T follicular helper cell (primary cell): ENCODE measurements around the gene FBXL20.
"Not testable (repeated sequence)": the region's sequence is repeated elsewhere in the genome, so short reads cannot be mapped to it uniquely, and the experiment has no call there.

Experiments
- DNase-seq: peaks from one replicate; pipeline ENCODE4 v3.0.0-alpha.2; 2020; ENCODE audit warnings: low read depth

FBXL20 gene

DNA sequence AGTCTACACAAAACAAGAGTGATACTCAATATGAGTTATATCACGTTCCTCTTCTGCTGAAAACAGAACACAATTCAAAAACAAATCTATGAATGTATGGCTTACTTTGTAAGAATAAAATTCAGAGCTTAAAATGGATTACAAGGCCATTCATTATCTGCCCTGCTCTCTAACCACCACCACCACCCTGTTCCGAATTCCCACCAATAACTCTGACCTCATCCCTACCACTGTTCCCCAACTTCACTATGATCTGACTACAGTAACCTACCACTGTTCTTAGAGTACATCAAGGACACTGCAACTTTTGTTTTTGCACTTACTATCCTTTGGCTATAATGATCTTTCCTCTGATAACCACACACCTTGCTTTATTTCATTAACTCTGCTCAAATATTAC, 21.3 kb downstream of the FBXL20 start:
- DNase-seq, result no peak

DNA sequence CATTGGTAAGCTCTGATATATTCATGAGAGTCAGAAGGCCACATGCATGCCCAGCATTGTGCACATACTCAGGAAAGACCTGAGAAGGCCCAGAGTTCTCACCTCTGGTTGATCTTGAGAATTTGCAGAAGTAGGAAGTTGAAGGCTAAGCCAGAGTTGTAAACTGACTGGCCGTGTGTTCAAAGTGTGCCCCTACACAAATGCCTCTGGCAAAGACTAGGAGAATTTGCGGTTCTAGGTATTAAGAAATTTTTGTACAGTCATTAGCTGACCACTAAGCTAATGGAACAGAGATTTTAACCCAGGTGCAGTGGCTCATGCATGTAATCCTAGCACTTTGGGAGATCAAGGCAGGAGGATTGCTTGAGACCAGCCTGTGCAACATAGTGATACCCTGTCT, 25.0 kb downstream of the FBXL20 start:
- no peak for DNase-seq

DNA sequence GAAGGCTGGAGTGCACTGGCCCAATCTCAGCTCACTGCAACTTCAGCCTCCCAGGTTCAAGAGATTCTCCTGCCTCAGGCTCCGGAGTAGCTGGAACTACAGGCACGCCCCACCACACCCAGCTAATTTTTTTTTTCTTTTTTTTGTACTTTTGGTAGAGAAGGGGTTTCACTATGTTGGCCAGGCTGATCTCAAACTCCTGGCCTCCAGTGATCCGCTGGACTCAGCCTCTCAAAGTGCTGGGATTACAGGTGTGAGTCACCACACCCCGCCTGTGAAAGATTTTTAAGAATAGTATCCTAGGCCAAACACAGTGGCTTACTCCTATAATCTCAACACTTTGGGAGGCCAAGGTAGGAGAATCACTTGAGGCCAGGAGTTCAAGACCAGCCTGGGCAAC, 33.6 kb downstream of the FBXL20 start:
- DNase-seq, result not testable (repeated sequence)

DNA sequence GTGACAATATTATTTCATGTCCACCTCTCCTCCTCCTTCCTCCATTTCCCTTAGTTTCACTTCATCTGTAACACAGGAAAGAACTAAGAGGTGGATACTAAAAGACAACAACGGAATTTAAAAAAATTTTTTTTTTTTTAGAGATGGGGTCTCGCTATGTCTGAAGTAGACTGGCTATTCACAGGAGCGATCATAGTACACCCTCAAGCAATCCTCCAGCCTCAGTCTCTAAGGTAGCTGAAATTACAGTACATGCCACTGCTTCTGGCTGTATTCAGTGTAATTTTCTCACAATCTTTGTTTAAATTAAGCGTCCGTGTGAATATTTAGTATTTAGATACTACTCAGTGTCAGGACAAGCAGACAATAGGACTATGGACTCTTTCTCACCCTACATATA, 35.6 kb downstream of the FBXL20 start:
- DNase-seq, result no peak

DNA sequence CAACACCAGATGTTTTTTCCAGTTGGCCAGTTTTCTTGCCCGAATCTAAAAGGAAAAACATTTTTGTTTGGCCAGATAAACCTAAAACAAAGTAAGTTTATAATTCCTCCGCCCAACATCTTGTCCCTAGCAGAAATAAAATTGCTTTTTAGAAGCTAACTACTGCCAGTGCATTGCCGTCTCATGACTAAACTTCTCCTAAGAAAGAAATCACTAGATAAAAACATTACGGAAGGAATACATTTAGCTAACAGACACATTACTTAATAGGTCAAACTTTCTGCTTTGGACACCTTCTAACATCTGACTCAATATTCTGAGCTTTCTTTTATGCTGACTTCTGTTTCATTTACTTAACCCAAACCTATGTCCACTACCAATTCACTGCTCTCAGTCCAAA, 36.2 kb downstream of the FBXL20 start:
- DNase-seq, result no peak

DNA sequence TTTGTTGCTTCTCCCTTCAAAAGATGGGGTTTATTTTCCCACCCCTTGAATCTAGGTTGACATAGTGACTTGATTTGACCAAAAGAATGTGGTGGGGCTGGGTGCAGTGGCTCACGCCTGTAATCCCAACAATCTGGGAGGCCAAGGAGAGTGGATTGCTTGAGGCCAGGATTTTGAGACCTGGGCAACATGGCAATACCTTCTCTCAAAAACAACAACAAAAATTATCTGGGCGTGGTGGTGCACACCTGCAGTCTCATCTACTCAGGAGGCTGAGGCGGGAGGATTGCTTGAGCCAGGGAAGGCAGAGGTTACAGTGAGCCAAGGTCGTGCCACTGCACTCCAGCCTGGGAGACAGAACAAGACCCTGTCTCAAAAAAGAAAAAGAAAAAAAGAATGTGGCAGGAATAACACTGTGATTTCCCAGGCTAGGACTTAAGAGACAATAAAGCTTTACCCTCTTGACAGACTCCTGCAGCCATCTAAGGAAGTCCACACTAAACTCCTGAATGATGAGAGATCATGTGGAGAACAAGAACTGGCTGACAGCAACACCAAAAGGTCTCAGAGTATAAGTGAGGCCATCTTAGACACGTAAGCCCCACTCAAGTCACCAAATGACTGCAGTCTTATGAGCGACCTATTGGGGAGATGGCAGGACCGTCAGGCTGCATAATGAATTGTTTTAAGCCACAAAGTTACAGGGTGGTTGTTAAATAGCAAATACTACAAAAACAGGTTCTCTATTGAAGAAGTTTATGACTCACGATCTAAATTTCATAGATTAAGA, 37.0 kb downstream of the FBXL20 start:
- no peak for DNase-seq

DNA sequence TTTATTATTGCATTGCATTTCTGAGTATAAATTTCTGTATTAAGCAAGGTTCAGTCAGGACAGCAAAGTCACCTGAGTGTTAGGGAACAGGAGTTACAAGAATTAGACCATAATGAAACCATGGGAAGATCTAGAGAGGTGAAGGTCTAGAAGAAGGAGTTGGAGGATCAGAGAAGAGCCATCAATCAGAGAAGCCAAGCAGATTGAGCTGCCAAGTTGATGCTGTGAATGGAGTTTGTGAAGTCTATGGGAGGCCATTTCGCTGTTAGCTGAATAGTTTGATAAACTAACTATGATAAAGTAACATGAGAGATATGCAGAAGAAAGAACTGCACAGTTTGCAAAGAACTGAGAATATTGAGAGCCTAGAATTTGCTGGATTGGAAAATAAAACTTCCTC, 40.4 kb downstream of the FBXL20 start:
- no peak for DNase-seq

DNA sequence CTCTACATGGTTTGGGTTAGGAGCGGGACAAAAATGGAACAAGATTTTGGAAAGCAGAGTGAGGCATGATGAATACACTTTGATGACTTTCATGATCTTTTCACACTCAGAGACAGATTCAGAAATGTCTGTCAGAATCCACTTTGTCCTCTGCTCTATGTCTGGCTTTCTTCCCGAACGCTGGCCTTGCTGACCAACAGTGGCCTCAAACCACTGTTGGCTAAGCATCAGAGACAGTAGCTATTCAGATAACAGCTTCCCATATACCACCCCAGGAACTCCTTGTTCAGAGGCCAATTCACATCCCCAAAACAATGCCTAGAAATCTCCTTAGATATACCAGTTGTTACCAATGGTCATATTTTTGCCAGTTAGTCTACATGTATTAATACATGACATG, 40.9 kb downstream of the FBXL20 start:
- no peak for DNase-seq

DNA sequence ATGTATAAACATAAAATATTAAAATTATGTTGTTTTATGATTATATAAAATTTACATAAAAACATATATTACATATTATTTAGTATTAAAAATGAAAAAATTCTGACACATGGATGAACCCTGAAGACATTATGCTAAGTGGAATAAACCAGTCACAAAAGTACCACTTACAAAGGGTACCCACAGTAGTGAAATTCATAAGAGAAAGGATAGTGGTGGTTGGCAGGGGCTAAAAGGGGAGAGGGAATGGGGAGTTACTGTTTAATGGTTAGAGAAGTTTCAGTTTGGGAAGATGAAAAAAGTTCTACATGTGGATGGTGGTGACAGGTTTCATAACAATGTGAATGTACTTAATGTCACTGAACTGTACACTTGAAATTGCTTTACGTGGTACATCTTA, 41.4 kb downstream of the FBXL20 start:
- DNase-seq, result no peak

DNA sequence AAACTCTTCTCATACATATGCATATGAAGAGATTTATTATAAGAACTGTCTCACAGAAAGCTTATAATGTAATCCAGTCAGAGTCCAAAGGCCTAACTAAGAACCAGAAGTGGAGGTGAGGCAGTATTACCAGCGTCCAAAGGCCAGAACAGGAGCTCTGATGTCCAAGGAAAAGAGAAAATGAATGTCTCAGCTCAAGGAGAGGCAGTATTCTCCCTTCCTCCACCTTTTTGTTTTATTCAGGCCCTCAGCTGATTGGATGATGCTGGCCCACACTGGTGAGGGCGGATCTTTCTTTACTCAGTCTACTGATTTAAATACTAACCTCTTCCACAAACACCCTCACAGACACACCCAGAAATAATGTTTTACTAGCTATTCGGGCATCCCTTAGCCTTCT, 43.4 kb downstream of the FBXL20 start:
- no peak for DNase-seq

DNA sequence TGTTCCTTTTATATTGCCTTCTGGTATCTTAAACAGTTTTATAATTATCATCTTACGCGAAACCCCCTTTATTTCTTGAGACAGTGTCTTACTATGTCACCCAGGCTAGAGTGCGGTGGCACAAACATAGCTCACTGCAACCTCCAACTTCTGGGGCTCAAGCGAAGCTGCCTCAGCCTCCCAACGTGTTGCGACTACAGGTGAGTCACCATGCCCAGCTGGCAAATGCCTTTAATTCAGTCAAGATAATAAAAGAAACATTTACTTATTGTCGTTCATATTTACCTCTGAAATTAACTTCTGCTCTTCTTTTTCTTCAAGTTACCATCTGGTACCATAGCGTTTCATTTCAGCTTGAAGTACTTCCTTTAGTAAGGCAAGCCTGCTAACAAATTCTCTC, 43.9 kb downstream of the FBXL20 start:
- DNase-seq, result no peak

DNA sequence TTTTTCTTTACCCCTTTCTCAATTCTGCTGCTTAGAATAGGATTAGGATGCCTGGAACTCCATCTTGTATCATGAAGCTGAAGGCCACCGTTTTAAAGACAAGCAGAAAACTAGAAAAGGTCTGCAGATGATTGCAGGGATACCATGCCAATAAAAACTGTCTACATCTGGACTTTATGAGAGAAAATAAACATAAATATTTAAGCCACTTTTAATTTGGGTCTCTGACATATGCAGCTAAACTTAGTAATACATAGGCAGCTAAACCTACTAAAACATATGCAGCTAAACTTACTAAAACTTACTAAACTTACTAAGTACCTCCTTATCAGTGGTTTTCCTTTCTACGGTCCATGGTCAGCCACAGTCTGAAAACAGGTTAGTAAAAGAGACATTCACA, 48.4 kb downstream of the FBXL20 start:
- DNase-seq, result no peak

DNA sequence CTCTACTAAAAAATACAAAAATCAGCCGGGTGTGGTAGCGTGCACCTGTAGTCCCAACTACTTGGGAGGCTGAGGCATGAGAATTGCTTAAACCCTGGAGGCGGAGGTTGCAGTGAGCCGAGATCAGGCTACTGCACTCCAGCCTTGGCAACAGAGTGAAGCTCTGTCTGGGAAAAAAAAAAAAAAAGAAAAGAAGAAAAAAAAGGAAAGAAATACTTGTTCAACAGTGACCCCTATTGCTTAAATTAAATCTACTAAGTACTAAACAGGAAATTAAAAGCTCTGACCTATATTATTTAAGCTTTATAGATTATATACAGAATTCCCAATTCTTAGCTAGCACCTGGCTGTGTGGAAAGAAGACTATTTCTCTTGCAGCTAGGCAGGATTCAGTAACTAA, 48.9 kb downstream of the FBXL20 start:
- DNase-seq, result no peak

DNA sequence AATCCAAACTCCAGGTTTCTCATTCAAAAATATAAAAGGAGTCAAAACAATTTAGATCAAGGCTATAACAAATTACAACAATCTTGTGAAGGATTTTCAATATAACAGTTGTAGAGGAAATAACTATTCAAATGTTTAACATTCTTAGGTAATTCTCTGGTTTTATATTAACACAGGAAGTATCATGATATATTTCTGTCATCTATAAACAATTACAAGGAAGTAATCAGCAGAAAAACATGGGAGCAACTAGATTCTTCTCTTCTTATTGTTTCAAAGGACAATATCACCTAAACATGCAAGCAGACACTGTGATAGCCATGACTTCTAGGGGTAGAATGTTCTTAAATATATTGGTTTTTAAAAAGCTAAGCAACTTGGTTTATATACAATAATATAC, 49.9 kb downstream of the FBXL20 start:
- DNase-seq, result no peak

DNA sequence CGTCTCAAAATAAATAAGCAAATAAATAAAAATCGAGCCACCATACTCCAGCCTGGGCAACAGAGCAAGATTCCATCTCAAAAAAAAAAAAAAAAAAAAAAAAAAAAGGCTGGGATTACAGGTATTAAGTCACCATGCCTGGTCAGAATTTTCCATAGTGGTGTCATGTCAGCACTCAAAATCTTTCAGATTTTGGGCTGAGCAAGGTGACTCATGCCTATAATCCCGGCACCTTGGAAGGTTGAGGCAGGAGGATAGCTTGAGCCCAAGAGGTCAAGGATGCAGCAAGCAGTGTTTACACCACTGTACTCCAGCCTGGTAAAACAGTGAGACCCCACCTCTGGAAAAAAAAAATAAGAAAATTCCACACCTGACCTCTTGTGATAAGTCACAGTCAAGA, 52.2 kb downstream of the FBXL20 start:
- no peak for DNase-seq

DNA sequence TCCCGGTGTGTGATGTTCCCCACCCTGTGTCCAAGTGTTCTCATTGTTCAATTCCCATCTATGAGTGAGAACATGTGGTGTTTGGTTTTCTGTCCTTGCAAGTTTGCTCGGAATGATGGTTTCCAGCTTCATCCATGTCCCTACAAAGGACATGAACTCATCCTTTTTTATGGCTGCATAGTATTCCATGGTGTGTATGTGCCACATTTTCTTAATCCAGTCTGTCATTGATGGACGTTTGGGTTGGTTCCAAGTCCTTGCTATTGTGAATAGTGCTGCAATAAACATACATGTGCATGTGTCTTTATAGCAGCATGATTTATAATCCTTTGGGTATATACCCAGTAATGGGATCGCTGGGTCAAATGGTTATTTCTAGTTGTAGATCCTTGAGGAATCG, 54.6 kb downstream of the FBXL20 start:
- not testable (repeated sequence) for DNase-seq

DNA sequence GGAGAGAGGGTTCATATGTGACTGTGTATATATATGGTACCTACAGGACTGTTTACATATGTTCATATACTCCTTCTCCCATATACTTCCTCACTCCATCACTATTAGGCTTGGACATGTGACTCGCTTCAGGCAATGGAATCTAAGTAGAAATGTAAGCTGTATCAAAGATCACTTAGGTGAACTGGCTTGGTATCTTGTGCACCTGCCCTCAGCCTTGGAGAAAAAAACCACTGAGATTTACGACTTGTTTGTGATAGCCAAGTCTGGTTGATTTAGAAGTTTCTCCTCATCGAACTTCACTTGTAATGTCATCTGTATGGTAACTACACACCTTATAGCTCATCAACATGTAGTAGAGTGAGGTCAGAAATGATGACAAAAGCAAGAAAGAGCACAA, 59.9 kb downstream of the FBXL20 start:
- DNase-seq, result no peak

DNA sequence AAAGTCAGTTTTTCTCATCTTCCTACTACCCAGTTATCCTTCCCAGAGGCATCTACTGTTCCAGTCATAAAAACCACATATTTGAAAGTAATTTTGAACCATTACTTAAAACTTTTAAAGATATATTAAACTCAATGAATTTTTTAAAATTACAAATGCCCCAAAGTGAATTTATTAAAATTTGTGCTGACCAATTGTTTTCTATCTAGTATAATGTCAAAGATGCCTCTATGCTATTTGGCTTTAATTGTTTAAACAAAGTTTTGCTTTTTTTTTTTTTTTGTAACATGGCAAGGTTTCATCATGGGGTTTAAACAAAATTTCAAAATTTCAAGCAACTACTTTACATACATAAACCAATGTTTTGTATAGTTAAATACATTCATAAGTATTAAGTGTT, 60.7 kb downstream of the FBXL20 start:
- no peak for DNase-seq

DNA sequence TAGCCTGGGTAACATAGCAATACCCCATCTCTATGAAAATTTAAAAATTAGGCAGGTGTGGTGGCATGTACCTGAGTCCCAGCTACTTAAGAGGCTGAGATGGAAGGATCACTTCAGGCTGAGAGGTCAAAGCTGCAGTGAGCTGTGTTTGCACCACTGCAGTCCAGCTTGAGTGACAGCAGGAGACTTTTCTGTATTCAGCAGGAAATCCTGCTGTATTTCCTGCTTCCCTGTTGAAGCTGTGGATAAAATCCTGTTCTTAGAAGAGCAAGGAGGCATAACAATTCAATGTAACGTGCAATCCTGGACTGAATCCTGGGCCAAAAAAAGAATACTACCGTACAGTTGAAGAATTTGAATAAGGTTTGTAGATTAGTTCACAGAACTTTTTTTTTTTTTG, 62.2 kb downstream of the FBXL20 start:
- no peak for DNase-seq

DNA sequence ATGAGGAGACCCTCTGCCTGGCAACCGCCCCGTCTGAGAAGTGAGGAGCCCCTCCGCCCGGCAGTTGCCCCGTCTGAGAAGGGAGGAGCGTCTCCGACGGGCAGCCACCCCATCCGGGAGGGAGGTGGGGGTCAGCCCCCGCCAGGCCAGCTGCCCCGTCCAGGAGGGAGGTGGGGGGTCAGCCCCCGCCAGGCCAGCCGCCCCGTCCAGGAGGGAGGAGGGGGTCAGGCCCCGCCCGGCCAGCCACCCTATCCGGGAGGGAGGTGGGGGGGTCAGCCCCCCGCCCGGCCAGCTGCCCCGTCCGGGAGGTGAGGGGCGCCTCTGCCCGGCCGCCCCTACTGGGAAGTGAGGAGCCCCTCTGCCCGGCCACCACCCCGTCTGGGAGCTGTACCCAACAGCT, 63.8 kb downstream of the FBXL20 start:
- DNase-seq, result not testable (repeated sequence)

DNA sequence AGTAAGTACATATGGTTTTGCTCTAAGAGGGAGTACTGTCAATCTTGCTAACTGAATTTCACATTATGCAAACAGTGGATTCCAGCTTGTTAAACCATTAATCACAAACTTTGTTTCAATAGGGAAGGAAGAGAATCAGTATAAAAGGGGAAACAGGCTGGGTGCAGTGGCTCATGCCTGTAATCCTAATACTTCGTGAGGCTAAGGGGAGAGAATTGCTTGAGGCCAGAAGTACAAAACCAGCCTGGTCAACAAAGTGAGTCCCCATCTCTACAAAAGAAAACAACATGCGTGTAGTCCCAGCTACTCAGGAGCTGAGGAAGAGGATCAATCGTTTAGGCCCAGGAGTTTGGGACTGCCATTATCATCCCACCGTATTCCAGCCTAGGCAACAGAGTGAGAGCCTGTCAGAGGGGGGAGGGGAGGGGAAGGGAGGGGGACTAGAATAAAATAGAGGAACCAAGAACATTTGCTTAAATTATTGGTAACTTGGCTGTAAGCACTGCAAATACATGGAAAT, 65.7 kb downstream of the FBXL20 start:
- DNase-seq, result no peak

DNA sequence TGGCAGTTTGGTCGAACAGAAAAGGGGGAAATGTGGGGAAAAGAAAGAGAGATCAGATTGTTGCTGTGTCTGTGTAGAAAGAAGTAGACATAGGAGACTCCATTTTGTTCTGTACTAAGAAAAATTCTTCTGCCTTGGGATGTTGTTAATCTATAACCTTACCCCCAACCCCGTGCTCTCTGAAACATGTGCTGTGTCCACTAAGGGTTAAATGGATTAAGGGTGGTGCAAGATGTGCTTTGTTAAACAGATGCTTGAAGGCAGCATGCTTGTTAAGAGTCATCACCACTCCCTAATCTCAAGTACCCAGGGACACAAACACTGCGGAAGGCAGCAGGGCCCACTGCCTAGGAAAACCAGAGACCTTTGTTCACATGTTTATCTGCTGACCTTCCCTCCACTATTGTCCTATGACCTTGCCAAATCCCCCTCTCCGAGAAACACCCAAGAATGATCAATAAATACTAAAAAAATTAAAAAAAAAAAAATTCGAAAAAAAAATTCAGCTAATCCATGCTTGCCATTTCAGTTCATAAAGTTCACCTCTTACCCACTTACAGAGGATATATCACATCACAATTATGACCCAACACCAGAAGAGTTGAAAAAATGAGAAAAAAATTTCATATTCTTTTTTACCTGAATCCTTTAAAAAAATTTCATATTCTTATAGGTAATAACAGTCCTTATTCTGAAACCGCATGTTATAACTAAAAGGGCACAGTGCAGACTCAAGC, 67.2 kb downstream of the FBXL20 start:
- not testable (repeated sequence) for DNase-seq

DNA sequence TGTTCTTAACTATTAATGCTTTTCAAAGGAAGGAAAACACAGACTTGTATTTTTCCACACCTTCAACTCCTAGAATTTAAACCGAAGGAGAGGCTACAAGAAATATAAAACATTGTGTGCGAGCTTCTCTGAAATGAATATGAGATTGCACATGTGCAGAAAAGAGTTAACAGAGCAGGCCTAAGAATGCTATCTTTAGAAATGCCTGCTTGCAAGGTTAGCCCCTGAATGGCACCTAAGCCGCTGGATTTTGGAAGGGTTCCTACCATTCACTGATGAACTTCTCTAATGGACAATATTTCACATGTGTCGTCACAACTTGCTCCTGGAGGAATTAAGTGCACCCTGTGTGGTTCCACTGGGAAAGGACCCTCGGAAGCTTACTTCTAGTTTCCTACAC, 69.3 kb downstream of the FBXL20 start:
- no peak for DNase-seq
